ENCODE data around the gene RHBDF2. TPM values are rescaled to one million over a fixed set of nuclear protein-coding genes. Genes with fewer than 3 reads are reported as not detected.
A peak's percentile ranks its signal among the peaks of the same experiment; 100 is the strongest.

Gene RHBDF2
- polyA plus RNA-seq, 3 donors: 36.9 to 124 (median 68.6) TPM

GRCh38 chr17:76474894-76475293 lies 26.3 kb downstream of the RHBDF2 start:
- Mint-ChIP-seq H3K36me3 (peaks cover 87 to 99% of the 10 kb centered on the region in 2 donors), H3K4me3 (no peak overlapping the region), H3K27me3 (ENCODE audit: low read depth in 3 of 3) (peaks cover 0 to 4% (median 0%) of the 10 kb centered on the region in 3 donors), H3K4me1 (peaks cover 5% of the 10 kb centered on the region), H3K27ac (peak overlapping the region in 1 of 7 donors; percentile 61), H3K9me3 (no peaks in the 10 kb centered on the region)
- Histone ChIP-seq H3K36me3 (replicated peaks in 1 of 2; ENCODE audit: control insufficient read depth in 1 of 2, insufficient read depth in 2 of 2, low read length in 2 of 2) (peaks cover 96 to 98% of the 10 kb centered on the region in 2 donors), H3K27me3 (ENCODE audit: control insufficient read depth in 2 of 2, insufficient read depth in 2 of 2, low read length in 2 of 2) (no peaks in the 10 kb centered on the region), H4K20me1 (ENCODE audit: insufficient read depth, low read length) (peaks cover 13% of the 10 kb centered on the region), H3K9ac (ENCODE audit: insufficient read depth, low read length, poor library complexity, severe bottlenecking) (no peak overlapping the region), H3K4me1 (ENCODE audit: control insufficient read depth in 1 of 2, insufficient read depth in 2 of 2, low read length in 2 of 2) (peaks cover 6 to 7% of the 10 kb centered on the region in 2 donors), H3K27ac (ENCODE audit: low read depth in 1 of 2, low read length in 2 of 2) (no peak overlapping the region), H3K4me3 (replicated peaks in 1 of 3; ENCODE audit: low read depth in 2 of 3, low read length in 3 of 3) (no peak overlapping the region), H3K79me2 (ENCODE audit: insufficient read depth, low read length) (no peaks in the 10 kb centered on the region), H3K9me3 (replicated peaks in 1 of 2; ENCODE audit: control insufficient read depth in 1 of 2, insufficient read depth in 1 of 2, low read length in 2 of 2) (no peaks in the 10 kb centered on the region), H3K4me2 (replicated peaks; ENCODE audit: extremely low read depth, low read length, poor library complexity, severe bottlenecking) (no peak overlapping the region), H2AFZ (ENCODE audit: insufficient read depth, low read depth, low read length, poor library complexity, severe bottlenecking) (no peak overlapping the region)
- intact Hi-C loops (cut with micrococcal nuclease): no loop called here
- DNase-seq: no peak
- WGBS (ENCODE audit: insufficient coverage): 97% methylated on average over 15 of the region's 15 CpGs
- no peak for TF ChIP-seq CTCF (IDR thresholded peaks at IDR 0.05)

GRCh38 chr17:76474238-76474637 lies 27.0 kb downstream of the RHBDF2 start:
- Histone ChIP-seq H3K79me2 (ENCODE audit: insufficient read depth, low read length) (no peaks in the 10 kb centered on the region), H3K4me3 (replicated peaks in 1 of 3; ENCODE audit: low read depth in 2 of 3, low read length in 3 of 3) (no peak overlapping the region), H3K9ac (ENCODE audit: insufficient read depth, low read length, poor library complexity, severe bottlenecking) (no peak overlapping the region), H4K20me1 (ENCODE audit: insufficient read depth, low read length) (peaks cover 13% of the 10 kb centered on the region), H3K27ac (ENCODE audit: low read depth in 1 of 2, low read length in 2 of 2) (no peak overlapping the region), H3K27me3 (ENCODE audit: control insufficient read depth in 2 of 2, insufficient read depth in 2 of 2, low read length in 2 of 2) (no peaks in the 10 kb centered on the region), H3K4me1 (ENCODE audit: control insufficient read depth in 1 of 2, insufficient read depth in 2 of 2, low read length in 2 of 2) (peaks cover under 1 to 2% of the 10 kb centered on the region in 2 donors), H3K9me3 (replicated peaks in 1 of 2; ENCODE audit: control insufficient read depth in 1 of 2, insufficient read depth in 1 of 2, low read length in 2 of 2) (no peaks in the 10 kb centered on the region), H2AFZ (ENCODE audit: insufficient read depth, low read depth, low read length, poor library complexity, severe bottlenecking) (no peak overlapping the region), H3K4me2 (replicated peaks; ENCODE audit: extremely low read depth, low read length, poor library complexity, severe bottlenecking) (no peak overlapping the region), H3K36me3 (replicated peaks in 1 of 2; ENCODE audit: control insufficient read depth in 1 of 2, insufficient read depth in 2 of 2, low read length in 2 of 2) (peaks cover 97 to 100% of the 10 kb centered on the region in 2 donors)
- Mint-ChIP-seq H3K36me3 (peaks cover 84 to 98% of the 10 kb centered on the region in 2 donors), H3K9me3 (no peaks in the 10 kb centered on the region), H3K27ac (peak overlapping the region in 2 of 7 donors; percentile 37 to 86), H3K4me3 (no peak overlapping the region), H3K27me3 (ENCODE audit: low read depth in 3 of 3) (peaks cover 0 to 4% (median 0%) of the 10 kb centered on the region in 3 donors), H3K4me1 (peaks cover 2% of the 10 kb centered on the region)
- 95% methylated on average over 10 of the region's 14 CpGs for WGBS (ENCODE audit: insufficient coverage)
- intact Hi-C loops (cut with micrococcal nuclease): no loop called here
- DNase-seq: no peak
- no peak for TF ChIP-seq CTCF (IDR thresholded peaks at IDR 0.05)
